ENCODE results near the gene CRADD.

- TF ChIP-seq POLR2A (IDR thresholded peaks at IDR 0.05) (no peak), CTCF (IDR thresholded peaks at IDR 0.05) (no peak)
These were observed 40.5 kb upstream of the CRADD start for GRCh38 chr12:93636708-93637107.

All from body of pancreas (tissue), 4 donors.